Stimulated activated effector memory CD8-positive, alpha-beta T cell treated with anti-CD3 and anti-CD28 coated beads, Interleukin-12 subunit alpha, Interleukin-12 subunit beta, amount 100 ng/mL, for 72 hours (primary cell): ENCODE results near the gene GIGYF1.
A peak's percentile ranks its signal among the peaks of the same experiment; 100 is the strongest.
"Not testable (repeated sequence)": the region's sequence is repeated elsewhere in the genome, so short reads cannot be mapped to it uniquely, and the experiment has no call there.

Experiments
- ATAC-seq: fragments of 150-1000 bp; cut with Tn5 transposase; 2 replicates; pipeline ENCODE4 v1.10.0; 2021
- DNase-seq, 2 donors: peaks; one replicate each; pipeline ENCODE4 v3.0.0; 2021 to 2022; ENCODE audit warnings: low spot score in 2 of 2
- H3K27ac Mint-ChIP-seq: one replicate; pipeline ENCODE4 v1.8.0; 2022; ENCODE audit warnings: mild to moderate bottlenecking, mixed read lengths
- H3K36me3 Mint-ChIP-seq: one replicate; pipeline ENCODE4 v1.8.0; 2022; ENCODE audit warnings: mild to moderate bottlenecking, mixed read lengths
- H3K4me1 Mint-ChIP-seq: one replicate; pipeline ENCODE4 v1.8.0; 2022; ENCODE audit warnings: mixed read lengths
- H3K4me3 Mint-ChIP-seq: one replicate; pipeline ENCODE4 v1.8.0; 2022; ENCODE audit warnings: mild to moderate bottlenecking, mixed read lengths
- H3K9me3 Mint-ChIP-seq: one replicate; pipeline ENCODE4 v1.8.0; 2022; ENCODE audit warnings: mixed read lengths

GIGYF1 gene, protein sequence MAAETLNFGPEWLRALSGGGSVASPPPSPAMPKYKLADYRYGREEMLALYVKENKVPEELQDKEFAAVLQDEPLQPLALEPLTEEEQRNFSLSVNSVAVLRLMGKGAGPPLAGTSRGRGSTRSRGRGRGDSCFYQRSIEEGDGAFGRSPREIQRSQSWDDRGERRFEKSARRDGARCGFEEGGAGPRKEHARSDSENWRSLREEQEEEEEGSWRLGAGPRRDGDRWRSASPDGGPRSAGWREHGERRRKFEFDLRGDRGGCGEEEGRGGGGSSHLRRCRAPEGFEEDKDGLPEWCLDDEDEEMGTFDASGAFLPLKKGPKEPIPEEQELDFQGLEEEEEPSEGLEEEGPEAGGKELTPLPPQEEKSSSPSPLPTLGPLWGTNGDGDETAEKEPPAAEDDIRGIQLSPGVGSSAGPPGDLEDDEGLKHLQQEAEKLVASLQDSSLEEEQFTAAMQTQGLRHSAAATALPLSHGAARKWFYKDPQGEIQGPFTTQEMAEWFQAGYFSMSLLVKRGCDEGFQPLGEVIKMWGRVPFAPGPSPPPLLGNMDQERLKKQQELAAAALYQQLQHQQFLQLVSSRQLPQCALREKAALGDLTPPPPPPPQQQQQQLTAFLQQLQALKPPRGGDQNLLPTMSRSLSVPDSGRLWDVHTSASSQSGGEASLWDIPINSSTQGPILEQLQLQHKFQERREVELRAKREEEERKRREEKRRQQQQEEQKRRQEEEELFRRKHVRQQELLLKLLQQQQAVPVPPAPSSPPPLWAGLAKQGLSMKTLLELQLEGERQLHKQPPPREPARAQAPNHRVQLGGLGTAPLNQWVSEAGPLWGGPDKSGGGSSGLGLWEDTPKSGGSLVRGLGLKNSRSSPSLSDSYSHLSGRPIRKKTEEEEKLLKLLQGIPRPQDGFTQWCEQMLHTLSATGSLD (N-terminal part only)

DNA sequence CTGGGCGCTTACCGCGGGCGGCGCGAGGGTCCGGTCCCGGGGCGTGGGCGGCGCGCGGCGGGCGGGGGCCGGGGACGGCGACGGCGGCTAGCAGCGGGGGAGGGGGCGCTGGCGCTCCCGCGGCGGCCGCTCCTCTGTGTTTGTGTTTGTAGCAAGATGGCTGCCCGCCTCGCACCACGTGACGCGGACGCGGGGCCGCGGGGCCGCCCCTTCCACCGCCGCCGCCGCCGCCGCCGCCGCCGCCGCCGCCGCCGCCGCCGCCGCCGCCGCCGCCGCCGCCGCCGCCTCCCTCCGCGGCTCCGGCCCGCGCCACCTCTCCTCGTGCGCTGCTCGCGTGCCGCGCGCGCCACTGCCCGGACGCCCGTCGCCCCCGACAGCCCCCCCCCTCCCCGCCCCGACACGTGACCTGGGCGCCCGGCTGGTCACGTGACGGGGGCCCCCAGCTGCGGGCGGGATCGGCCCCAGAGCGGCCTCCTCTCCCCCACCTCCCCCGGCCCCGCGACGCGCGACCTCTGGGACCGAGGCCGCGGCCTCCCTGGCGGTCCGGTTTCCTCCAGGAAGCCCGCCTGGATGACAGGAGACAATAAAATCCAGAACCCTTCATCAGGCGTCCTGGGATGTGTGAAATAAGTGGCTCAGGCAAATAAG, at the start of gene GIGYF1:
TSS of gene GIGYF1 (minus strand) at position 153 of the 648 bp plus-strand sequence. CDS start 6,012 bp downstream, outside the sequence.
- Mint-ChIP-seq H3K27ac (peak within 1 kb of the TSS; percentile 96), H3K4me1 (peaks cover 40% of the 10 kb centered on the region), H3K36me3 (peaks cover 35% of the 10 kb centered on the region), H3K9me3 (no peaks in the 10 kb centered on the region), H3K4me3 (peak within 1 kb of the TSS; percentile 88)
- DNase-seq, result peak in 1 of 2 donors; percentile 82
- peak; percentile 77 for ATAC-seq

DNA sequence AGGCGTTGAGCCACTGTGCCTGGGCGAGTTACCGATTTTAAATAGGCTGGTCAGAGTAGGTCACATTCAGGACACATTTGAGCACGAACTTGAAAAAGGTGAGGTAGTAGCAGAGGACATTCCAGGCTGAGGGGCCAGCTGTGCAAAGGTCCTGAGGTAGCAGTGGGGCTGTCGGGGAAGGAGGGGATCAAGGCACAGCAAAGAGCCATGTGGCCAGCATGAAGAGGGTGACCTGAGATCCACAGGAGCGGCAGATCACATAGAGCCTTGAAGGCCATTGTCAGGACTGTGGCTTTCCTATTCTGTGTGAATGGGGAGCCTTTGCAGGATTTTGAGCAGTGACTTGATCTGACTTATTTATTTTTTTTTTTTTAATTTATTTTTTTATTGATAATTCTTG, 45.9 kb upstream of the GIGYF1 start:
- Mint-ChIP-seq H3K4me1 (peaks cover under 1% of the 10 kb centered on the region), H3K9me3 (no peaks in the 10 kb centered on the region)
- no peak for DNase-seq

DNA sequence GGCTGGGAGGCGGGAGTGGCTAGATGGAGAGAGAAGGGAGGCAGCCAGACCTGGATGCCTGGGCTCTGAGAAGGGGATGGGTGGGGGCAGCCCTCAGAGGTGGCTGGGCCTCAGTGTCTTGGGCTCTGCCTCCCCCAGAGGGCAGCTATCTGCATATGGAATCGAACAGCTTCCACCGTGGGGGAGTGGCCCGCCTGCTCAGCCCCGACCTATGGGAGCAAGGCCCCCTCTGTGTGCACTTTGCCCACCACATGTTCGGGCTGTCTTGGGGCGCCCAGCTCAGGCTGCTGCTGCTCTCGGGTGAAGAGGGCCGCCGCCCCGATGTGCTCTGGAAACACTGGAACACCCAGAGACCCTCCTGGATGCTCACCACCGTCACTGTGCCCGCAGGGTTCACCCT, 42.6 kb upstream of the GIGYF1 start:
- no peaks in the 10 kb centered on the region for H3K36me3 Mint-ChIP-seq
- H3K9me3 Mint-ChIP-seq, result no peaks in the 10 kb centered on the region

More for the DNA sequence above, 45.9 kb upstream of the GIGYF1 start:
- H3K27ac Mint-ChIP-seq, result peak overlapping the region; percentile 49
- H3K4me3 Mint-ChIP-seq, result no peak overlapping the region
- no peaks in the 10 kb centered on the region for H3K36me3 Mint-ChIP-seq
- ATAC-seq, result no peak

DNA sequence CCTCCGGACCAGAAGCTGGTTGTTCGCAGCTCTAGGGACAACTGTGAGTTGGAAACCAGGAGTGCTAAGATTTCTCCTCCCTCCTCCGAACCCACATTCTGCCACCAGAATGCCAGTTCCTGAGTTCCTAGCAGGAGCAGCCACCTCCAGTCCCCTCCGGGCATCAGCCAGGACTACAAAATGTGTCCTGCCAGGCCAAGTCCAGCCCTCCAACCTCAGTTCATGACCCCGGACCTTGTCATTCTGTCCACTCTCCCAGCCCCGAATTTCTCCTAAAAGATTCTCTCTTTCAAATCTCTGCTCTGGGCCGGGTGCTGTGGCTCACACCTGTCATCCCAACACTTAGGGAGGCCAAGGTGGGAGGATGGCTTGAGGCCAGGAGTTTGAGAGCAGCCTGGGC, 41.7 kb upstream of the GIGYF1 start:
- H3K36me3 Mint-ChIP-seq, result no peaks in the 10 kb centered on the region
- ATAC-seq (no peak), DNase-seq (no peak)
- H3K9me3 Mint-ChIP-seq, result no peaks in the 10 kb centered on the region
- no peak overlapping the region for H3K27ac Mint-ChIP-seq
- no peak overlapping the region for H3K4me3 Mint-ChIP-seq
- no peaks in the 10 kb centered on the region for H3K4me1 Mint-ChIP-seq

More for the DNA sequence above, 42.6 kb upstream of the GIGYF1 start:
- Mint-ChIP-seq H3K4me1 (no peaks in the 10 kb centered on the region), H3K27ac (no peak overlapping the region), H3K4me3 (no peak overlapping the region)
- ATAC-seq (no peak), DNase-seq (no peak)

DNA sequence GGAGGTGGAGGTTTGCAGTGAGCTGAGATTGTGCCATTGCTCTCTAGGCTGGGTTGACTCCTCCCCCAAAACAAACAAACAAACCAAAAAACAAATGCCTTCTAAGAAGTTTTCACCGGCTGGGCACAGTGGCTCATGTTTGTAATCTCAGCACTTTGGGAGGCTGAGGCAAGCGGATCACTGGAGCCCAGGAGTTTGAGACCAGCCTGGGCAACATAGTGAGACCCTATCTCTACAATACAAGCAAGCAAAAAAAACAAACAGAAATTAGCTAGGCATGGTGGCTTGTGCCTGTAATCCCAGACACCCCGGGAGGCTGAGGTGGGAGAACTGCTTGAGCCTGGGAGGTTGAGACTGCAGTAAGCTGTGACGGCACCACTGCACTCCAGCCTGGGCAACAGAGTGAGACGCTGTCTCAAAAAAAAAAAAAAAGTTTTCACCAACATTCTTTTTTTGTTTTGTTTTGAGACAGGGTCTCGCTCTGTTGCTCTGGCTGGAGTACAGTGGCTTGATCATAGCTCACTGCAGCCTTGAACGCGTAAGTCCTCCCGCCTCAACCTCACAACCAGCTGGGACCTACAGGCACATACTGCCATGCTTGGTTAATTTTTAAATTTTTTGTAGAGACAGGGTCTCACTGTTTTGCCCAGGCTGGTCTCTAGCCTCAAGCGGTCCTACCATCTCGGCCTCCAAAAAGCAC, 38.0 kb upstream of the GIGYF1 start:
- no peak for DNase-seq
- no peaks in the 10 kb centered on the region for H3K36me3 Mint-ChIP-seq
- ATAC-seq, result no peak

DNA sequence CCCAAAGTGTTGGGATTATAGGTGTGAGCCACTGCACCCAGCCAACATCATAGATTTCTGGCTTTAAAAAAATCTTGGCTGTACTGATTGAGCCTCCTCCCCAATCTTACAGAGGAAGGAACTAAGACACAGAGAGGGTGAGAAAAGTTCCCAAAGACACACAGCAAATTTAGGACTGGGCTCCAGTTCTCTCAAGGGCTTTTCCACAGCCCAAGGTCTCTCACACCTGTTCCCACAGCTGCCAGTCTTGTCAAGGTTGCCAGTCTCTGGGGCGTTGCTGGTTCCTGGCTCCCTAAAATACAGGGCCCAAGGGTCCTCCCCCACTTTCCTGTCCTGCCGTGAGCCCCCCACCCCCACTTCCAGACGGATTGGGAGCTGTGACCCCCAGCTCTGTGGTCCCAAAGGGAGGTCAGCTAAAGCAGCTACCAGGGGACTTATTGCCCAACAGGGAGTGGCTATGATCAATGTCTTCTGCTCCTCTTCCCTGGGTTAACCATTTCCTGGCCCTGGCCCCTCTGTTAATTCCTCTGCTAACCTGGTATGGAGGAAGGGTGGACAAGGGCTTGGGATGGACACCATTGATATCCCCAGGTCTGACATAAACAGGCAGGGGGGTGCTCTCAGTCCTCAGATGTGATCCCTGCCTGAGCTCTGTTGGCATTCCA, 36.2 kb upstream of the GIGYF1 start:
- Mint-ChIP-seq H3K27ac (no peak overlapping the region), H3K36me3 (no peaks in the 10 kb centered on the region), H3K4me1 (no peaks in the 10 kb centered on the region), H3K9me3 (no peaks in the 10 kb centered on the region), H3K4me3 (no peak overlapping the region)
- DNase-seq (no peak), ATAC-seq (no peak)

More for the DNA sequence above, 38.0 kb upstream of the GIGYF1 start:
- no peaks in the 10 kb centered on the region for H3K4me1 Mint-ChIP-seq
- H3K27ac Mint-ChIP-seq, result no peak overlapping the region
- H3K4me3 Mint-ChIP-seq, result no peak overlapping the region
- no peaks in the 10 kb centered on the region for H3K9me3 Mint-ChIP-seq

DNA sequence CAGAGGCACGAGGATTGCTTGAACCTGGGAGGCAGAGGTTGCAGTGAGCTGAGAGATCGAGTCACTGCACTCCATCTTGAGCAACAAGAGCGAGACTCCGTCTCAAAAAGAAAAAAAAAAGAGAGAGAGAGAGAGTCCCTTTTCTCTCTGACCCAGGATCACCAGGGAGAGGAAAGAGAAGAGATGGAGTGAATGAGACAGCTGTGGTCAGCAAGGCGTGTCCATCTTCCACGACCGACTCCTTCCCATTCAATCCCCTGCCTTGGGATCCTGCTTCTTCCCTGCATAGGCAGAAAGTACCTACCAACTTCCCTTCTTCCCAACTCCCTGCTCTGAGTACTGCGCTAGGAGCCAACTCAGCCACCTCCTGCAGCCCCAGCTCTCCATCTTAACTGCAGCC, 34.1 kb upstream of the GIGYF1 start:
- Mint-ChIP-seq H3K4me1 (no peaks in the 10 kb centered on the region), H3K4me3 (no peak overlapping the region), H3K27ac (no peak overlapping the region), H3K36me3 (no peaks in the 10 kb centered on the region), H3K9me3 (no peaks in the 10 kb centered on the region)
- DNase-seq (no peak), ATAC-seq (no peak)

DNA sequence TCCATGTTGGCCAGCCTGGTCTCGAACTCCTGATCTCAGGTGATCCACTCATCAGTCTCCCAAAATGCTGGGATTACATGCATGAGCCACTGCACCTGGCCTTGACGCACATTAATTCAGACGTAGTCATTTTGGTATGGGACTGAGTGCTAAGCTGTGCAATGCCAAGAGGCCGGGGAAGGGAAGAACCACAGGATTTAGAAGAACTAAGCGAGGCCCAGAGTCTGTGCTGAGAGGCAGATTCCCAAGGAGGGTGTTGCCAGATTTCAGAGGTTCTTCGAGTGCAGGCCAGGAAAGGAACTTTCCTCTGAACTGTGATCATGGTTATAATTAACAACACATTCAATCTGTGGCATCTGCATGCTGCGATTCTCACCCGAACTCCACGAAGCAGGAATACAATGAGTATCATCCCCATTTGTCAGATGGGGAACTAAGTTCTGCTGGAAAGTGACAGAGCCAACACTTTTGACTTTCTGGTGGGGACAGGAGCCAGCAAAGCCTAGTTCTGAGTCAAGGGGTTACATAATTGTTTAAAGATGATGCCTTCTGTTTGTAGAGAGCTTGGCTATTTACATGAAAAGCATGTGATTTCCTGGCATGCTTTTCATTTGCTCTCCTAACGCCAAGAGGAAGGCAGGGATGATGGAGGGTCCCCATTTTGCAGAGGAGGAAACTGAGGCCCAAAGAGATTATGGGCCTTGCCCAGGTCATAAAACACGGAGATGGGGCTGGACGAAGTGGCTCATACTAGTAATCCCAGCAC, 33.1 kb upstream of the GIGYF1 start:
- Mint-ChIP-seq H3K4me3 (no peak overlapping the region), H3K9me3 (no peaks in the 10 kb centered on the region), H3K4me1 (no peaks in the 10 kb centered on the region), H3K36me3 (no peaks in the 10 kb centered on the region), H3K27ac (no peak overlapping the region)
- ATAC-seq, result no peak
- DNase-seq, result no peak

DNA sequence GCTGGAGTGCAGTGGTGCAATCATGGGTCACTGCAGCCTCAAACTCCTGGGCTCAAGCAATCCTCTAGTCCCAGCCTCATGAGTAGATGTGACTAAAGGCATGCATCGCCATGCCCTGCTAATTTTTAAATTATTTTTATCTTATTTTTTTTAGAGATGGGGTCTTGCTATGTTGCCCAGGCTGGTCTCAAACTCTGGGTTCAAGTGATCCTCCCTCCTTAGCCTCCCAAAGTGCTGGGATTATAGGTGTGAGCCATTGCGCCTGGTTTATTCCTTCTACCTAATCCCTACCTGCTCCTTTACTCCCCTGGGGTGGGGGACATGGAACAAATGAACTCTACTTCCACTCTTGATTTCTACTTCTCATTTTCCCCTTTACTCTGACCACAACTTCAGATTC, 30.3 kb upstream of the GIGYF1 start:
- H3K9me3 Mint-ChIP-seq, H3K36me3 Mint-ChIP-seq, H3K27ac Mint-ChIP-seq, H3K4me3 Mint-ChIP-seq, H3K4me1 Mint-ChIP-seq, DNase-seq, ATAC-seq: not testable (repeated sequence)

DNA sequence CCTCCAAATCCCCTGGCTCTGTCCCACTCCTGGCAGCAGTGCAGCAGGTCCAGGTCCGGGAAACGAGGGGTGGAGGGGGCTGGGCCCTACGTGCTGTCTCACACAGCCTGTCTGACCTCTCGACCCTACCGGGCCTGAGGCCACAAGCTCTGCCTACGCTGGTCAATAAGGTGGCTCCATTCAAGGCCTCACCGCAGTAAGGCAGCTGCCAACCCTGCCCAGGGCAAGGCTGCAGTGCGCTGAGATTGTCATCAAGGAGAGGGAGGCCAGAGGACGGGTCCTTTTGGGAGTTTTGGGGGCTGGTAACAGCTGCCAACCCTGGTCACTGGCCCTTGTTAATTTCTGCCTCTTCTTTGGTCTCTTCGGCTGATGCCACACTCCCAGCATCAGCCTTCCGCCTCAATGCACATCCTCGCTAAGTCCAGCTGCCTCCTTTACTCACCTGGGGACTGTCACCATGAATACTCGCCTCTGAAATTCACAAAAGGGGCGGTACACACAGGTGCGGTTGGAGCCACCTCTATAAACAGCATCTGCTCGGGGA, 29.8 kb upstream of the GIGYF1 start:
- Mint-ChIP-seq H3K4me3 (no peak overlapping the region), H3K9me3 (no peaks in the 10 kb centered on the region), H3K36me3 (no peaks in the 10 kb centered on the region), H3K27ac (no peak overlapping the region), H3K4me1 (no peaks in the 10 kb centered on the region)
- DNase-seq, result no peak
- ATAC-seq, result no peak

DNA sequence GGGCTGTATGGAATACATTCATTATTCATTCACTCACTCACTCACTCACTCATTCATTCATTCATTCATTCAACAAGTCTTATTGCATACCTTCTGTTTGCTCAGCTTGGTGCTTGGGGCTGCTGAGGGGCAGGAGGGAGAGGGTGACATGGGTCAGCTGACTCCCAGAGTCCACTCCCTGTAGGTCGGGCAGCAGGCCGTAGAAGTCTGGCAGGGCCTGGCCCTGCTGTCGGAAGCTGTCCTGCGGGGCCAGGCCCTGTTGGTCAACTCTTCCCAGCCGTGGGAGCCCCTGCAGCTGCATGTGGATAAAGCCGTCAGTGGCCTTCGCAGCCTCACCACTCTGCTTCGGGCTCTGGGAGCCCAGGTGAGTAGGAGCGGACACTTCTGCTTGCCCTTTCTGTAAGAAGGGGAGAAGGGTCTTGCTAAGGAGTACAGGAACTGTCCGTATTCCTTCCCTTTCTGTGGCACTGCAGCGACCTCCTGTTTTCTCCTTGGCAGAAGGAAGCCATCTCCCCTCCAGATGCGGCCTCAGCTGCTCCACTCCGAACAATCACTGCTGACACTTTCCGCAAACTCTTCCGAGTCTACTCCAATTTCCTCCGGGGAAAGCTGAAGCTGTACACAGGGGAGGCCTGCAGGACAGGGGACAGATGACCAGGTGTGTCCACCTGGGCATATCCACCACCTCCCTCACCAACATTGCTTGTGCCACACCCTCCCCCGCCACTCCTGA, 28.6 kb upstream of the GIGYF1 start:
- Mint-ChIP-seq H3K9me3 (no peaks in the 10 kb centered on the region), H3K27ac (no peak overlapping the region), H3K4me1 (no peaks in the 10 kb centered on the region), H3K36me3 (no peaks in the 10 kb centered on the region), H3K4me3 (no peak overlapping the region)
- no peak for ATAC-seq
- no peak for DNase-seq

DNA sequence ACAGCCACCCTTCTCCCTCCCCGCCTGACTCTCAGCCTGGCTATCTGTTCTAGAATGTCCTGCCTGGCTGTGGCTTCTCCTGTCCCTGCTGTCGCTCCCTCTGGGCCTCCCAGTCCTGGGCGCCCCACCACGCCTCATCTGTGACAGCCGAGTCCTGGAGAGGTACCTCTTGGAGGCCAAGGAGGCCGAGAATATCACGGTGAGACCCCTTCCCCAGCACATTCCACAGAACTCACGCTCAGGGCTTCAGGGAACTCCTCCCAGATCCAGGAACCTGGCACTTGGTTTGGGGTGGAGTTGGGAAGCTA, 27.4 kb upstream of the GIGYF1 start:
- Mint-ChIP-seq H3K27ac (no peak overlapping the region), H3K4me1 (no peaks in the 10 kb centered on the region), H3K4me3 (no peak overlapping the region), H3K9me3 (no peaks in the 10 kb centered on the region), H3K36me3 (no peaks in the 10 kb centered on the region)
- DNase-seq (no peak), ATAC-seq (no peak)
